GM21528 (cell line): Measurements from ENCODE around the gene ANKRD28.
A peak's percentile ranks its signal among the peaks of the same experiment; 100 is the strongest.

ENCODE experiments used
- ATAC-seq: cut with Tn5 transposase; IDR thresholded peaks from one replicate; pipeline ENCODE4 v1.9.1; 2021; ENCODE audit warnings: mild to moderate bottlenecking, moderate library complexity; ENCODE audit not compliant: unreplicated experiment, low FRiP score

The ANKRD28 gene

GRCh38 chr3:15676259-15676658 is 121.5 kb downstream of the ANKRD28 start:
- ATAC-seq, result no peak

DNA sequence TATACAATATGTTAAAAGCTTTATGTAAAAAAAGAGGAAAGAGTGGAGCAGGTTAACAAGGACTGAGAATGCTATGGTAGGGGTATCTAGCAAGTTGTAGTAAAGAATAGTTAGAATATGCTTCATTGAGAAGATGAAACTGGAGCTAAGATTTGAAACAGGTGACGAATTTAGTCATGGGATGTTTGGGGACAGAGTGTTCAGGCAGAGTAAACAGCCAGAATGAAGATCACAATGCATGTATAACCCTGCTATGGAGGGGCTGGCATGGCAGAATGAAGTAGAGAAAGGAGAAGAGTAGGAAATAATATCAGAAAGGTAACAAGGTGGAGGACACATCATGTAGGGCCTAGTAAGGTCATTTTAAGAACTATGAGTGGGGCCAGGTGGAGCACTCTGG is 124.2 kb downstream of the ANKRD28 start:
- ATAC-seq, result no peak

GRCh38 chr3:15667484-15667883 is 130.3 kb downstream of the ANKRD28 start:
- peak; percentile 60 for ATAC-seq

DNA sequence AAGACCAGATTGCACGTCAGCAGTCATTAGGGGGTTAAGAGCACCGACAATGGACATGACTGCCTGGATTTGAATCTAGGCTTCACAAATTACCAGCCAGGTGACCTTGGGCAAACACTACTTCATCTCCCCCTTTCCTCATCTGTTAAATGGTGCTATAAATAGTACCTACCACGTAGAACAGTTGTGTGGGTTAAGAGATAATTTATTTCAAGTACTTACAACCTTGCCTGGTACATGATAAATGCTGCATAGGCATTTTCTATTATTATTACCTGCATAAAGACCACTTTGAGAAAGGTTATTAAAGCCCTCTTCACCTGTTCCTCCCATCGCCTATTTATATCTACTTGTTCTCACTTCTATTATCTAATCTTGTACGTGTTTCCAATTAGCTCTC is 131.5 kb downstream of the ANKRD28 start:
- ATAC-seq, result no peak

DNA sequence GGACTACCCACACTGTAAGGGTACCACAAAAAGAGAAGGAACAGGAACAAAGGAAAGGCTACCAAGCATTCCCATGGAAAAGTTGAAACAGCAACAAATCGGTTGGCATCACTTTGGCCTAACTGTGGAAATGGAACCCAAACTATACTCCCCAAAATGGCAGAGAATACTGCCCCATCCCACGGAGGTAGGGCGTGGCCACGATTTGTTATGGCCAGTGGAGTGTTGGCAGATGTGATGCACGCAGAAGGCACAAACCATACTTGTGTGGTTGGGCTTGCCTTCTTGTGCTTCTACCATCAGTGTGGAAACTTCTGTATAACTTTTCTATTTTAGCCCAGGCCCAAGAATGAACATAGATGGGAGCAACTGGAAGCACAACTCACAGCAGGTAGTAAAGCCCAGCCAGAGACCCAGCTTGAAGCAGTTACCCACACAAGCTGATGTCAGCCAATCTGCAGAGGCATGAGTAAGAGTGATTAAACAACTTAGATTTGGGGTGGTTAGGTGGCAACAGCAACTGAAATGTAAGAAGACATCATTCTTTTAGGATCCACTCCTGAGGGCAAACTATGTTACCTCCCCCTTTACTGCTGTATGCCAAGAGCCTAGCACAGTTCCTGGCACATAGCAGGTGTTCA is 132.1 kb downstream of the ANKRD28 start:
- ATAC-seq, result no peak

GRCh38 chr3:15664144-15664543 is 133.6 kb downstream of the ANKRD28 start:
- no peak for ATAC-seq

DNA sequence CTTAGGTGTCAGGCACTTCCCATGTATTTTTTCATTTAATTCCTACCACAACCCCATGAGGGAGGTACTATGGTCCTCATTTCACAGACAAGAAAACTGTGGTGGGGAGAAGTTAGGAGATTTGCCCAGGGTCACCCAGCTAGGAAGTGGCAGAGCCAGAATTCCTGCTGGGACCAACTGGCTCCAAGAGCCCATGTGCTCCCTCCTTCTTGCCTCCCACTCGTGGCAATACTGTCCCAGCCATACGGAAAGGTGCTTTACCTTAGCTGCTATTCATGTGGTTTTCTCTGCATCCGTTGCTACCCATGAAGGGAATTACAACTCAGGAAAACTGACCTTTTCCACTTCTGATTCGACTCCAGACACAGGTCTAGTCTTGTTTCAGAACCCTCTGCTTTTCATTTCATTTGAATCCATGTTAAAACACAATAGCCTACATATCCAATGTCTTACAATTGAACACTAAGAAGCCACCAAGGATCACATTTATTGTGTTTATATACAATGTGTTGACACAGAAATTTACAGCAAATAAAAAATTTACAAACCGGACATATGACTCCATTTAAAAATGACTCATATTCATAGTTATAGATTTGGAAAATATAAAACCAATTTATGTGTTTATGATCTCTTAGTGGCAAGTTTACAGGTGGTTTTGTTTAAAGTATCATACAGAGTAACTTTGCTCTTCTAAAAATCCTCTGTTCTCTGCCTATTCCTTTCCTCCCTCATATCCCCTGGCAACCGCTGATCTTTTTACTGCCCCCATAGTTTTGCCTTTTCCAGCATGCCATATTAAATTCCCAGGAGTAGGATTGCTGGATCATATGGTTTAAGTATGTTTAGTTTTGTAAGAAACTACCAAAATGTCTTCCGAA is 137.5 kb downstream of the ANKRD28 start:
- ATAC-seq, result no peak

DNA sequence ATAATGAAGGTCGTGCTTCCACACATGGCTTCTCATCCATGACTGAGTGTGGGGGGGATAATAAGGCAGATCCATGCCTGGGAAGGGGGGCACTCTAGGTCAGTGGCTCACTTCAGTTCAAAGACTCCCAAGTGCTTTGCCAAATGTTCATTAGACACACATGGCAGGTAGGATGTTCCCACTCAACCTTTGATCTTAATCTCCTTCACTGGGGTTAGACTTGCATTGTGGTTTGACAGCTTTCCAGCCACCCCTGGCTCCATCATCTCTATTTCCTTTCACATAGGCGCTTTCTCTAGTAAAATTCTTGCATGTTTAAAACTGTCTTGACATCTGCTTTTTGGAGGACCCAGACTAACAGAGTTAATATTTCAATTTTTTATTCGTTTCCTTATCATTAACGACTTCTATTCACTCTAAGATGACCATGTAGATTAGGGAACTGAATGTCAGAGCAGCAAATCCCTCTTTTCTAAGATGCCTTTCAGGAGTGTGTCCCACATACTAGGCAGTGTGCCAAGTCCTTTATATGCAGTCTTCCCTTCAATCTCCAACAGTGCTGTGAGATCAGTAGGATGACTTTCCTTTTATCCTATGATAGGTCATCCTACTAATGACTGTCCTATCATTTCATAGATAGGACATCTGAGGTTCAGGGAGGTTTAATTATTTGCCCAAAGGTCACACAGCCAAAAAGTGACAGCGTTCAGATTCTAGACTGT is 138.4 kb downstream of the ANKRD28 start:
- ATAC-seq, result no peak

DNA sequence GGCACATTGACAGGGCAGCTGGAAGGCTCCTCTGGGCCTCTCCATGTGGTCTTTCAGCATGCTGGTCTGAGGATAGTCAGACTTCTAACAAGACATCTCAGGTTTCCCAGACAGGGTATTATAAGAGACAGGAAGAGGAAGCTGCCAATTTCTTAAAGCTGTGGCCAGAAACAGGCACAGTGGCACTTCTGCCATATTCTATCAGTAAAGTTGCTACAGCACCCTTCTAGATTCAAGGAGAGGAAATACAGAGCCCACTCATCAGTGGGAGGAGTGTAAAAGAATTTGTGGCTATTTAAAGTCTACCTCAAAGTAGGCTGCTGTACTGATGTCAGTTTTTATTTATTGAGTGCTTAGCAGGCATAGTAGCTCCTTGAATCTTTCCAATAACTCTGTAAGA is 140.8 kb downstream of the ANKRD28 start:
- no peak for ATAC-seq

- ATAC-seq, result no peak
These were observed 141.4 kb downstream of the ANKRD28 start for GRCh38 chr3:15656342-15656741.

GRCh38 chr3:15654891-15655290 is 142.9 kb downstream of the ANKRD28 start:
- ATAC-seq, result no peak

DNA sequence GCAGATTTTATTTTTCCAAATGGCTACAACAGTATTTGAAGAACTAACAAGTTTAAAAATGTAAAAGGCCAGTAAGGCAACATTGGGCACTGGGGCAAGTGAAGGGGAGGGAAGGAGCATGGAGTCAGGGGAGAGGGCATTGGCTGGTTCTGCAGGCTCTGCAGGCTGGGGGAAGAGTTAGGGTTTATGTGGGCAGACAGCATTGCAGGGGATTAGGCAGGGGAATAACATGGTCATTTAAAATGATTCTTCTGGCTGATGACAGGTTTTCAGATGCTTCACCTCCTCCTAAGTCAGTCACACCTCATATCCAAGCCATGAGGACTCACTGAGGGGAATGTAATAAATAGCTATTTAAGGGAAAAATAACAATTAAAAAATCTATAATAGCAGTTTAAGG is 143.7 kb downstream of the ANKRD28 start:
- no peak for ATAC-seq

DNA sequence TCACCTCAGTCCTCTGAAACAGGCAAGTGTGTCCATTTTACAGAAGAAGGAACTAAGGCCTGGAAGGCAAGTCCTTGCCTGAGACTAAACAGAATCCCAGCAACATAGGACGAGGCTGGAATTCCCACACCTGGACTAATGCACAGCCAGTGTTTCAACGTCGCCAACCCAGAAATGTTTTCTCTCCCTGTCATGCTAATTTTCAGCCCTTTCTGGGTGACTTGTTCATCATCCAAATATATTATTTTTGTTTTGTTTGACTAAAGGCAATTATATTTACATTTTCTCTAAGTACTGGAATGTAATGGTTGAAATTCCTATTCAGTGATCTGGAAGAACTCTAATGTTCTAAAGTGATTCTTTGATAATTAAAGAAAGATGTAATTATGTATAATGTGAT is 144.5 kb downstream of the ANKRD28 start:
- no peak for ATAC-seq

DNA sequence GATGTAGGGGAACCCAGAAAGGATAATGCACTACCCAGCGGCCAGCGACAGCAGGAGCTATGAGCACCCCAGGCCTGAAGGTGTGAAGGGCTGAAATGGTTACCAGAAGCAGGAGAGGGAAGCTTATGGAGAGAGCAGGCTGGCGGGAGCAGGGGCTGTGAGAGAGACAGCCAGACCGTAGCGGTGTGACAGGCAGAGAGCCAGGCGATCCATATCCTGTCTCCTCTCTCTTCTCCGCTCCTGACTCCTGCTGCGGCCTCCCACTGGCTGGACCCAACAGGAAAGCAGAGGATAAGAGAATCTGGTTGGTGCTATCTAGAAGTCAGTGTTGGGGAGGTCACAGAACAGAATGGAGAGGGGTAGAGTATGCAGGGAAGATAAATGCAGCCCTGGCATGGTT is 146.4 kb downstream of the ANKRD28 start:
- no peak for ATAC-seq

- ATAC-seq, result no peak
These were observed 147.9 kb downstream of the ANKRD28 start for GRCh38 chr3:15649858-15650257.

DNA sequence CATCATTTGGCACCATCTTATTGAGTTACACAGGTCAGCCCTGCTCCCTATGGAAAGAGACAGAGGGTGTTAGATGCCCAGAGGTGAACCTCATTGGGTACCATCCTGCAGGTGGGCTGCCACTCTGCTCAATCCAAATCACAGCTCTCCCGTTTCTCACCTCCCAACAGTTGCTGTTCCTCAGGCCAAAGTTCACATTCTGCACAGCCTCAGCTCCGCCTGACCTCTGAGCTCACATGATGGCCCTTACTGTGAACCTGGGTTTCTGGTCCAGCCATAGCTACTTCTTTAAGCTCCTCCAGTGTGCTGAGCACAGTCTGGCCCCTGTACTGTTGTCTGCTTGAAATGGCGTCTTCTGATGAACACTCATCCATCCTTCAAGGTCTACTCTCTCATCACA is 148.4 kb downstream of the ANKRD28 start:
- no peak for ATAC-seq

- peak; percentile 92 for ATAC-seq
These were observed 150.1 kb downstream of the ANKRD28 start for GRCh38 chr3:15647611-15648167.

- ATAC-seq, result peak; percentile 22
These were observed 150.8 kb downstream of the ANKRD28 start for GRCh38 chr3:15646851-15647511.

GRCh38 chr3:15645740-15646501 is 151.9 kb downstream of the ANKRD28 start:
- ATAC-seq, result no peak

DNA sequence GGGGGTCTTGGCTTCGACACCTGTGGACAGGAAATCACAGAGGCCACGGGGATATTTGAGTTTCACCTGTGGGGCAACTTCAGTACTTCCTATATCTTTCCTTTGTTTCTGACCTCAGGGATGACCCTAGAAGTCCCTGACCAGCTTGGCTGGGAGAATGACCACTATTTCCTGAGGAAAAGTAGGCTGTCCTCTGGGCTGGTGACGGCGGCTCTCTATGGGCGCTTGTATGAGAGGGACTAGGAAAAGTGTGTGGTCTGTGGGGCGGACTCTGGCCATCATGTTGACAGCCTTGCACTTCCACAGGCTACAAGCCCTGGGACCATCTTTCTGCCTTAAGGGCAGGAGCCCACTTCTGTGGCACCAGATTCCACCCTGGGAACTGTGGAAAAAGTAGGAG is 152.5 kb downstream of the ANKRD28 start:
- no peak for ATAC-seq
